HCT116 (cell line): ENCODE results near the gene CD58. TPM values are rescaled to one million over a fixed set of nuclear protein-coding genes. Genes with fewer than 3 reads are reported as not detected.

ENCODE experiments used
- ATAC-seq: fragments of 200-7000 bp; cut with Tn5 transposase; 2 replicates; pipeline ENCODE4 v1.9.1; 2020; ENCODE audit warnings: mild to moderate bottlenecking, moderate library complexity
- BruUV-seq: library from RNA; stranded (reverse); fragments of 400-500 nt; replicated peaks from 2 replicates; lab custom pipeline; 2021; lab: Mats Ljungman, UMichigan
- CTCF ChIA-PET: fragments of 300-600 bp; sonication (Branson Sonifier 250); formaldehyde crosslinking; loops from one replicate; lab custom pipeline; 2021; ENCODE audit warnings: antibody characterized with exemption; lab: Charles Lee
- POLR2A ChIA-PET: fragments of 300-600, 350-600 bp; sonication (Branson Sonifier 250); formaldehyde crosslinking; loops from one replicate; lab custom pipeline; 2021; ENCODE audit warnings: antibody characterized with exemption; lab: Charles Lee
- RAD21 ChIA-PET, 2 experiments: fragments of 300-600 bp; sonication (Branson Sonifier 250); formaldehyde crosslinking; loops; one replicate each; lab custom pipeline; 2023; ENCODE audit warnings: low total read pairs in 2 of 2; ENCODE audit not compliant: uncharacterized antibody in 2 of 2, unreplicated experiment in 2 of 2, low non-redundant PET in 1 of 2; lab: Charles Lee
- DNase-seq: peaks from one replicate; pipeline ENCODE4 v3.0.0-alpha.2; 2010; ENCODE audit warnings: low read depth, low spot score
- H2AFZ ChIP-seq: fragments of 200-600 bp; shearing (Covaris generic), sonication (generic); 2 replicates; pipeline ENCODE4 v1.6.1; 2017; ENCODE audit warnings: low read depth, mixed run types, mixed read lengths, antibody characterized with exemption, low read length; ENCODE audit not compliant: poor library complexity, severe bottlenecking
- H3K27ac ChIP-seq: 2 replicates; pipeline ENCODE4 v1.5.1; 2012; ENCODE audit warnings: low read depth, low read length
- H3K27me3 ChIP-seq: fragments of 200-600 bp; sonication (generic); 2 replicates; pipeline ENCODE4 v1.6.1; 2016; ENCODE audit warnings: mixed run types, low read length, mixed read lengths; ENCODE audit not compliant: insufficient read depth
- H3K36me3 ChIP-seq, 2 experiments: fragments of 200-500 bp in 1 of 2; fragments of 200-600 bp in 1 of 2; sonication (Bioruptor generic) in 1 of 2; sonication (generic) in 1 of 2; 2 replicates each; pipeline versions ENCODE4 v1.5.1 to v1.6.1; 2014 to 2016; ENCODE audit warnings: low read length in 2 of 2, inconsistent platforms in 1 of 2, mixed read lengths in 1 of 2, mixed run types in 1 of 2; ENCODE audit not compliant: insufficient read depth in 2 of 2, control insufficient read depth in 1 of 2
- H3K4me1 ChIP-seq, 2 experiments: fragments of 200-600 bp in 1 of 2; sonication (generic) in 1 of 2; 2 replicates each; pipeline versions ENCODE4 v1.5.1 to v1.6.1; 2012 to 2017; ENCODE audit warnings: low read length in 2 of 2, inconsistent platforms in 1 of 2, mild to moderate bottlenecking in 1 of 2, mixed read lengths in 1 of 2, mixed run types in 1 of 2, moderate library complexity in 1 of 2; ENCODE audit not compliant: insufficient read depth in 2 of 2, control insufficient read depth in 1 of 2
- H3K4me2 ChIP-seq: fragments of 200-600 bp; sonication (generic); 2 replicates; pipeline ENCODE4 v1.6.1; 2017; ENCODE audit warnings: mixed run types, low read length, mixed read lengths
- H3K4me3 ChIP-seq, 2 experiments: fragments of 200-600 bp in 1 of 2; sonication (generic) in 1 of 2; replicated peaks in 1 of 2; 2 replicates each; pipeline ENCODE4 v1.5.1; 2011 to 2016; ENCODE audit warnings: low read length in 2 of 2, control low read depth in 1 of 2, low read depth in 1 of 2, mild to moderate bottlenecking in 1 of 2, mixed read lengths in 1 of 2, mixed run types in 1 of 2
- H3K79me2 ChIP-seq: fragments of 200-600 bp; sonication (generic); 2 replicates; pipeline ENCODE4 v1.6.1; 2017; ENCODE audit warnings: mild to moderate bottlenecking, mixed run types, low read length, moderate library complexity, mixed read lengths; ENCODE audit not compliant: insufficient read depth
- H3K9ac ChIP-seq: fragments of 200-600 bp; sonication (generic); 2 replicates; pipeline ENCODE4 v1.6.1; 2016; ENCODE audit warnings: low read length, mixed read lengths
- H3K9me2 ChIP-seq: fragments of 200-600 bp; sonication (generic), shearing (Covaris generic); 2 replicates; pipeline ENCODE4 v1.6.1; 2017; ENCODE audit warnings: mixed run types, mild to moderate bottlenecking, moderate library complexity; ENCODE audit not compliant: insufficient read depth
- H3K9me3 ChIP-seq, 2 experiments: fragments of 200-500 bp in 1 of 2; fragments of 200-600 bp in 1 of 2; sonication (Bioruptor generic) in 1 of 2; sonication (generic) in 1 of 2; 2 replicates each; pipeline ENCODE4 v1.6.1; 2014 to 2017; ENCODE audit warnings: low read length in 2 of 2, mixed read lengths in 2 of 2, inconsistent platforms in 1 of 2, low read depth in 1 of 2, mild to moderate bottlenecking in 1 of 2, mixed run types in 1 of 2, moderate library complexity in 1 of 2; ENCODE audit not compliant: control insufficient read depth in 1 of 2, insufficient read depth in 1 of 2
- H4K20me1 ChIP-seq: fragments of 200-600 bp; sonication (generic), shearing (Covaris generic); 2 replicates; pipeline ENCODE4 v1.6.1; 2017; ENCODE audit warnings: mixed run types, mild to moderate bottlenecking, moderate library complexity; ENCODE audit not compliant: insufficient read depth
- EZH2 ChIP-seq: fragments of 200-600 bp; sonication (generic); IDR thresholded peaks from 2 replicates; pipeline ENCODE4 v1.6.1; 2017; ENCODE audit warnings: antibody characterized with exemption, mixed run types
- JUND ChIP-seq: IDR thresholded peaks from 2 replicates; pipeline ENCODE4 v1.6.1; 2012
- POLR2A ChIP-seq: IDR thresholded peaks from 2 replicates; pipeline ENCODE4 v1.7.0; 2011; ENCODE audit warnings: borderline replicate concordance; ENCODE audit not compliant: insufficient read depth, insufficient read length; ENCODE audit errors: extremely low read depth
- RAD21 ChIP-seq: IDR thresholded peaks from 2 replicates; pipeline ENCODE4 v1.6.1; 2012; ENCODE audit warnings: low read depth, mild to moderate bottlenecking
- SP1 ChIP-seq: IDR thresholded peaks from 2 replicates; pipeline ENCODE4 v1.6.1; 2012; ENCODE audit warnings: low read depth
- TCF7L2 ChIP-seq: IDR thresholded peaks from 2 replicates; pipeline ENCODE4 v1.7.0; 2011; ENCODE audit warnings: borderline replicate concordance, inconsistent platforms; ENCODE audit not compliant: insufficient read depth, insufficient read length; ENCODE audit errors: extremely low read depth
- intact Hi-C: fragments of 100-400 bp; cut with micrococcal nuclease; formaldehyde crosslinking; loops from 2 replicates; pipeline ENCODE4 v1.10.0; 2022
- total RNA-seq: library from RNA; stranded (reverse); gene quantifications from one replicate; pipeline ENCODE4 v1.2.1, GENCODE V29; 2021; ENCODE audit not compliant: unreplicated experiment
- TF ChIP-seq, protein P1 (sequence below): IDR thresholded peaks from 2 replicates; pipeline ENCODE4 v1.6.1; 2012; ENCODE audit warnings: low read depth
- TF ChIP-seq, protein P2 (sequence below), 3 experiments: fragments of 200-600 bp in 1 of 3; sonication (generic) in 1 of 3; IDR thresholded peaks in 2 of 3; conservative IDR thresholded peaks in 1 of 3; 2 replicates each; pipeline ENCODE4 v1.5.1; 2012 to 2017; ENCODE audit warnings: low read depth in 2 of 3, low read length in 2 of 3, antibody characterized with exemption in 1 of 3, borderline replicate concordance in 1 of 3, control low read depth in 1 of 3, mild to moderate bottlenecking in 1 of 3, mixed read lengths in 1 of 3, mixed run types in 1 of 3, moderate library complexity in 1 of 3; ENCODE audit not compliant: insufficient read depth in 1 of 3

Gene CD58
- total RNA-seq, 1 experiment from 2014 or later = 18.0 TPM

DNA sequence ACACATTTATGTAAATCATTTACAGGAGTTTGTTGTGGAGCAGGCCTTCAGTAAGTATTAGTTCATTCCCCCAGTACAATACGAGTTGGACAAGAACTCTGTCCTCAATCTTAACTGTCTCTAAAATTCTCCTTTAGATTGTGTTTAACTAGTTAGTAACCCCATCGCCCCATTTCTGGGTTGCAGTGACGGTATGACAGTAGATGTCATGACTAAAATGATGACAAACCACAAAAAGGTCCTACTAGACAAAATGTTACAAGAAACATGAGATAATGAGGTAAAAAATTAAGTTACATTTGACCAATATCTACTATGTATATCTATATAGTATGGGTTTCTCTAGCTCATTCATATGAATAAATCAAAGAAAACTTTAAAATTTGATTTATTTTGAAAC, 41.1 kb downstream of the CD58 start:
- Histone ChIP-seq H3K36me3 (peaks cover 0 to 9% of the 10 kb centered on the region in 2 experiments; a peak in 1 of 4 replicates), H4K20me1 (no peaks in the 10 kb centered on the region), H3K9me3 (no peaks in the 10 kb centered on the region), H3K27ac (no peak overlapping the region), H3K4me1 (no peaks in the 10 kb centered on the region), H3K4me2 (no peak overlapping the region), H3K9ac (no peak overlapping the region), H3K27me3 (no peaks in the 10 kb centered on the region), H3K9me2 (0 out of 2 replicates have a peak, but pooled peaks cover 3% of the 10 kb centered on the region), H3K79me2 (no peaks in the 10 kb centered on the region), H2AFZ (no peak overlapping the region), H3K4me3 (no peak overlapping the region)
- no TSS peak for BruUV-seq
- ChIA-PET CTCF (no interaction called here), POLR2A (no interaction called here), RAD21 (no interaction called here)
- no peak for ATAC-seq
- intact Hi-C loops = no loop called here
- TF ChIP-seq, protein P1, sequence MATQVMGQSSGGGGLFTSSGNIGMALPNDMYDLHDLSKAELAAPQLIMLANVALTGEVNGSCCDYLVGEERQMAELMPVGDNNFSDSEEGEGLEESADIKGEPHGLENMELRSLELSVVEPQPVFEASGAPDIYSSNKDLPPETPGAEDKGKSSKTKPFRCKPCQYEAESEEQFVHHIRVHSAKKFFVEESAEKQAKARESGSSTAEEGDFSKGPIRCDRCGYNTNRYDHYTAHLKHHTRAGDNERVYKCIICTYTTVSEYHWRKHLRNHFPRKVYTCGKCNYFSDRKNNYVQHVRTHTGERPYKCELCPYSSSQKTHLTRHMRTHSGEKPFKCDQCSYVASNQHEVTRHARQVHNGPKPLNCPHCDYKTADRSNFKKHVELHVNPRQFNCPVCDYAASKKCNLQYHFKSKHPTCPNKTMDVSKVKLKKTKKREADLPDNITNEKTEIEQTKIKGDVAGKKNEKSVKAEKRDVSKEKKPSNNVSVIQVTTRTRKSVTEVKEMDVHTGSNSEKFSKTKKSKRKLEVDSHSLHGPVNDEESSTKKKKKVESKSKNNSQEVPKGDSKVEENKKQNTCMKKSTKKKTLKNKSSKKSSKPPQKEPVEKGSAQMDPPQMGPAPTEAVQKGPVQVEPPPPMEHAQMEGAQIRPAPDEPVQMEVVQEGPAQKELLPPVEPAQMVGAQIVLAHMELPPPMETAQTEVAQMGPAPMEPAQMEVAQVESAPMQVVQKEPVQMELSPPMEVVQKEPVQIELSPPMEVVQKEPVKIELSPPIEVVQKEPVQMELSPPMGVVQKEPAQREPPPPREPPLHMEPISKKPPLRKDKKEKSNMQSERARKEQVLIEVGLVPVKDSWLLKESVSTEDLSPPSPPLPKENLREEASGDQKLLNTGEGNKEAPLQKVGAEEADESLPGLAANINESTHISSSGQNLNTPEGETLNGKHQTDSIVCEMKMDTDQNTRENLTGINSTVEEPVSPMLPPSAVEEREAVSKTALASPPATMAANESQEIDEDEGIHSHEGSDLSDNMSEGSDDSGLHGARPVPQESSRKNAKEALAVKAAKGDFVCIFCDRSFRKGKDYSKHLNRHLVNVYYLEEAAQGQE = no peak
- TF ChIP-seq JUND = no peak
- TF ChIP-seq POLR2A = no peak
- DNase-seq = no peak

DNA sequence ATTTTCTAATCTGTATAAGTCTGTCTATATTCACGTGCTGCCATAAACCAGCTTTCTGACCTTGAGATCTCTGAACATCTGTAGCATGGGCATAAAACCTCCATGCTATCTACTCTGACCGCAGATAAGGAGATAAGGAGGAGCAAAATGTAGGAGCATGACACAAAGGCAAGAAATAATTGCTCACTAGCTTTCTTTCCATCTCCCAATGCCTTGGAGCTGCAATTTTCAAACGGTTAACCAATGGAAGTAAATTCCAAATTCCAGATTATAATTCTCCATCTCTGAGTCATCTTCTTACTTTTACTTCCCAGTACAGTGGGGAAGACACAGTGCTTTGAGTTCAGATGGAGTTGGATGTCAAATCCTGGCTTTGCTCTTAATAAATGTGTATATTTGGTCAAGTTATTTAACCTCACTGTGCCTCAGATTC, 41.6 kb downstream of the CD58 start:
- H3K36me3 ChIP-seq = peaks cover 0 to 6% of the 10 kb centered on the region in 2 experiments; a peak in 1 of 4 replicates
- CTCF ChIA-PET = no interaction called here

More for the DNA sequence above, 41.6 kb downstream of the CD58 start:
- no peak overlapping the region for H3K27ac ChIP-seq
- no peaks in the 10 kb centered on the region for H3K27me3 ChIP-seq
- H3K9me2 ChIP-seq = 0 out of 2 replicates have a peak, but pooled peaks cover 3% of the 10 kb centered on the region
- intact Hi-C loops = no loop called here
- no peak overlapping the region for H3K4me3 ChIP-seq
- H4K20me1 ChIP-seq = no peaks in the 10 kb centered on the region
- no peak for TF ChIP-seq RAD21
- TF ChIP-seq, protein P2, sequence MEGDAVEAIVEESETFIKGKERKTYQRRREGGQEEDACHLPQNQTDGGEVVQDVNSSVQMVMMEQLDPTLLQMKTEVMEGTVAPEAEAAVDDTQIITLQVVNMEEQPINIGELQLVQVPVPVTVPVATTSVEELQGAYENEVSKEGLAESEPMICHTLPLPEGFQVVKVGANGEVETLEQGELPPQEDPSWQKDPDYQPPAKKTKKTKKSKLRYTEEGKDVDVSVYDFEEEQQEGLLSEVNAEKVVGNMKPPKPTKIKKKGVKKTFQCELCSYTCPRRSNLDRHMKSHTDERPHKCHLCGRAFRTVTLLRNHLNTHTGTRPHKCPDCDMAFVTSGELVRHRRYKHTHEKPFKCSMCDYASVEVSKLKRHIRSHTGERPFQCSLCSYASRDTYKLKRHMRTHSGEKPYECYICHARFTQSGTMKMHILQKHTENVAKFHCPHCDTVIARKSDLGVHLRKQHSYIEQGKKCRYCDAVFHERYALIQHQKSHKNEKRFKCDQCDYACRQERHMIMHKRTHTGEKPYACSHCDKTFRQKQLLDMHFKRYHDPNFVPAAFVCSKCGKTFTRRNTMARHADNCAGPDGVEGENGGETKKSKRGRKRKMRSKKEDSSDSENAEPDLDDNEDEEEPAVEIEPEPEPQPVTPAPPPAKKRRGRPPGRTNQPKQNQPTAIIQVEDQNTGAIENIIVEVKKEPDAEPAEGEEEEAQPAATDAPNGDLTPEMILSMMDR (IDR thresholded peaks at IDR 0.05 in 2 of 3, conservative IDR thresholded peaks at IDR 0.05 in 1 of 3; ENCODE audit: borderline replicate concordance in 1 of 3, insufficient read depth in 1 of 3, low read depth in 2 of 3, low read length in 2 of 3) = no peak
- TF ChIP-seq EZH2 = no peak
- no peak for TF ChIP-seq TCF7L2
- TF ChIP-seq SP1 = no peak
- H3K4me2 ChIP-seq = no peak overlapping the region
- RAD21 ChIA-PET = no interaction called here
- no peak for ATAC-seq
- H3K9ac ChIP-seq = no peak overlapping the region
- no peak for DNase-seq
- no TSS peak for BruUV-seq
- POLR2A ChIA-PET = no interaction called here
- no peaks in the 10 kb centered on the region for H3K4me1 ChIP-seq
- H2AFZ ChIP-seq = no peak overlapping the region
- H3K79me2 ChIP-seq = no peaks in the 10 kb centered on the region
- H3K9me3 ChIP-seq = no peaks in the 10 kb centered on the region
